Measurements from ENCODE around the gene BEST3.
"Not testable (repeated sequence)": the region's sequence is repeated elsewhere in the genome, so short reads cannot be mapped to it uniquely, and the experiment has no call there.

The BEST3 gene

DNA sequence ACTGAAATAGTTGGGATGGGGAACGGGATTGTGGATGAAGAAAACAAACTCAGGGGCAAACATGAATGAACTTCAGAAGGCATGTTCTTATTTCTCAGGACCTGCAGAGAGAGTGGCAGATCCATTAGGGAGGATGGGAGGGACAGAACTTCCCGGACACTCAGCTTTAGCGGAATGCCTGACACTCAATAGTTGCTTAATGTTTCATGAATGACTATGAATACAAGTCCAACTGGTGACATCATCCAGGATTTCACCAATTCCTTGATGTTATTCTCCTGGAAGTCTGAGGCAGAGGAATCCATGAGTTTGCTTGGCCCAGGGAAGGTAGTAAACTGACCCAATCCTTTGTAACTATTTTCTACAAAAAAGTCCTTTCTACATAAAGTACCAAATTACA is 50.6 kb downstream of the BEST3 start:
- no peak for DNase-seq (ENCODE audit: low read depth)

DNA sequence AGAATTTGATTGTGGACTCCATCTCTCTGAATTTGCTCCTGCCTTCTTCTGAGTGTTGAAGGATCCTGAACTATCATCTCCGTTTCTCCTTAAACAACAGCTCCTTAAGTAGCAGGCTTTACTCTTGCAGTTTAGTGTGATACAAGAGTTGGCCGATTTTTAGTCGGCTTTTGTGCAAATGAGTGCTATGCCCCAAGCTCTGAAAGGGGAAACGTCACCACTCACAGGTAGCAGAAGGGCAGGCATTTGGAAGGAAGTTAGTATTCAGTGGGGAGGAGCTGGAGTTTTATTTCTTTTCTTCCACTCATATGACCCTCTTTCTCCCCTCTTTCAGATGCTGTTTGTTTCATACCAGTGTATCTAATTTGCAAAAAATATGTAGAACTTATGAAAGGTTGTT is 51.9 kb downstream of the BEST3 start:
- no peak for DNase-seq (ENCODE audit: low read depth)

DNA sequence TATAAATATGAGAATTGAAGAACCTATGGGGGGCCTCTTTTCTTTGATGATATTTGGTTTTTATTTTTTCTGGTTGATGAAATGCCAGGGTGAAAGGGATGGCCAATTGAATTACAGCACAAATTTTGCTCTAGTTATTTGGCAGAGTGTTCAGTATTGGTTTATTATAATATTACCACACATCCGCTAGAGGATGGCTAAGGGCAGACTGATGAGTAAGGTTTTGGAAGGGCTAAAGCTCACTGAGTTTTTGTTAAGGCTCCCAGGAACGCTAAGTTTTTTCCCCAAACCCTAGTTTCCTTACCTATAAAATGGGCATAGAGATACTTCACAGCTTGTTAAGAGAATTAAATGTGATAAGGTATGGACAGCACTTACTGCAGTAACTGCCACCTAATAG is 54.1 kb downstream of the BEST3 start:
- DNase-seq (ENCODE audit: low read depth), result no peak

DNA sequence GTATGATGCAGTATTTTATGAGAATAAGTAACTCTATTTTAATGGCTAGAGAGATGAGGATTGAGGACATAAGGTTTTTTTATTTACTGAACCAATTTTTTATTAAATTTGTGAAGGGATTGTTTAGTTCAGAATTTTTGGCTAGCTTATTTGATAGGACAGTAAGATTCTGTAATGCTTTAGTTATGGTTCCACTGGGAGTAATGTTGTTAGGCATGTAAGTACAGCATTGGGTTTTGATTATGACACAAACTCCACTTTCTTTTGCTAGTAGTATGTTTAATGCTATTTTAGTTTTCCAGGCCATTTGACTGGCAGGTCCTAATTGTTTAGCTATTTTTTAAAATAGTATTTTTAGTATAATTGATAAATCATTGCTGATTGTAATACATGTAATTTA is 54.6 kb downstream of the BEST3 start:
- DNase-seq (ENCODE audit: low read depth), result no peak

DNA sequence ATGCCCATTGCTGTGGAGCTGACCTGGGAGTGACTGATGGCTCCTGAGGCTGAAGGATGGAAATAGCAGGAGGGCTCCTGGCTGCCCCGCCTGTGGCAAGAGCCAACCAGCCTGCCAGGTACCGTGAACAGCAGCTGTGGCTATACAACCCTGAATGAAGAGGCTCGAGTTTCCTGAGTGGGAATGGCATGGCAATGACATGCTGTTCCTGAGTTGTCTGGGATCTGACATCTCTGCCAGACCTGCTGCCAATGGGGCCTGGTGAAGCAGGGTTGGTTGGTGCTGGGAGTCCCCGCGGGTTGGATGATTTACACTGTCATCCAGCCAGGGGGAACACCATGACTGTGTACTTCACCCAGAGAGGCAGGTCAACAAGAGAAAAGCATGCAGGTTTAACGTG is 56.6 kb downstream of the BEST3 start:
- no peak for DNase-seq (ENCODE audit: low read depth)

DNA sequence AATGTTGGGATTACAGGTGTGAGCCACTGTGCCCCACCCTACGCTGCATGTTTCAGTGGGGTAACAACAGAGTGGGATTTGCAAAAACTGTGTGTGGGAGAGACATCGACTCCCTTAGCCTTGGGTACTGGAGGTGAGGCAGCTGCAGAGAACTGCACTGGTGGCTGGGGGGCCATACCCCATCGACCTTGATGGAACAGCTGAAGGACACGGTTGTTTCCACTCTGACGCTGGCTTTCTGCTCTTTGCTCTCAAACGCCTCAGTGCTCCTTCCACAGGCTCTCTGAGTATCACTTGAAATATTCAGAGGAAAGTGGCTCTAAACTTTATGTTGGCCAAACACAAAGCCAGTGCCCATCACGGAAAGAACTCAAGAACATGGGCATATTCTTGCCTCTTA is 57.6 kb downstream of the BEST3 start:
- no peak for DNase-seq (ENCODE audit: low read depth)

DNA sequence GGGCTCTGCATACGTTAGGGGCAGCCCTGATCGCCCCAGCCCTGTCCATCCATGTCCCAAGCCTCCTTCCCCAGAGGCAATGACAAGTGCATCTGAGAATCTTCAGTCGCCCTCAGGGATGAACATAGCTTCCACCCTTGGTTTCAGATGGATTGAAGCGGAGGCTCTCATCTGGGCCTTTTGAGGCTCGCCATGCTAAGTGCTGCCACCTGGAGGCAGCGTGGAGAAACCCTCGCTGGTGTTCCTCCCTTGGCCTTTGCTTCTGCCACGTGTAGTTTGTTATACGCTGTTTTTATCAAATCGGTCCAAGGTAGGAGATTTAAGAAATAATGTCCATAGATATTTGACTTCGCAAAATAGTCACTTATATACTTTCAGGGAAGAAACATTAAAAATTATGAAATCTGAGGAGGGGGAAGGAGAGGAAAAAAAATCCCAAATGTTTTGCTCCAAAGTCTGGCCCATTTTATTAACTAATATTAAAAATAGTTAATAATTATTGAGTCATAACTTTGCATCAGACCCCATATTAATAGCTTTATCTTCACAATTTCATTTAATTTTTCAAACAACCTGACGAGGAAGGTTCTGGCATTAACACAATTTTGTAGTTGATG is 59.6 kb downstream of the BEST3 start:
- peak; percentile 26 for DNase-seq (ENCODE audit: low read depth)

DNA sequence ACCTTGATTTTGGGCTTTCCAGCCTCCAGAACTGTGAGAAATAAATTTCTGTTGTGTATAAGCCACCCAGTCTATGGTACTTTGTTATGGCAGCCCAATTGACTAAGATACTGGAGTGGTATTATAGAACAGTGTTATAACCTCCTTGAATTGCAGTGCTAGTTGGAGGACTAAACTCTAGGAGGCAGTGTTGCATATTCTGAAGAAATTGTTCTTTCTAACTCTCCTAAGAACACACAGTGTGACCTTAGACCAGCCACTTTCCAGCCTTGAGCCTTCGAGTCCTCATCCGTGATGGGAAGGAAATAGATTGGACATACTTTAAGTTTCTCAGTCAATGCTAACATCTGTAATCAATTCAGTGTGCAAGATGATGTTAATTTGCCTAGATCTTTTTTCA is 66.0 kb downstream of the BEST3 start:
- no peak for DNase-seq (ENCODE audit: low read depth)

DNA sequence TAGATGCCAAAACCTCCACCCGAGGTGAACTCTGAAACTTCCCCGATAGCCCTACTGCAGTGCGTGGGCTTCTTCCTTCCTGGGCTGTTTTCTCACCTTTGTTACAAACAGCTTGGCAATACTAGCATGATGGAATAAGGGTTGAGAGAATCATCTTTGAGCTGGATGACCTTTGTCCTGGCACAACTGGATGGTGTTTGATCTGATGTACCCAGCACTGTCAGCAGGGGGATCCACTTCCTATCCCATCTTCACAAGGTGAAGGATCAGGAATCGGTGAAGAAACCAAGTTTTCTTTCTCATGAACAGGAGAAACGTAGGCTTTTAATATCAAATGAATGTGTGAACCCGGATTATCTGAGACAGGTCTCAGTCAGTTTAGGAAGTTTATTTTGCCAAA is 68.9 kb downstream of the BEST3 start:
- DNase-seq (ENCODE audit: low read depth), result no peak

DNA sequence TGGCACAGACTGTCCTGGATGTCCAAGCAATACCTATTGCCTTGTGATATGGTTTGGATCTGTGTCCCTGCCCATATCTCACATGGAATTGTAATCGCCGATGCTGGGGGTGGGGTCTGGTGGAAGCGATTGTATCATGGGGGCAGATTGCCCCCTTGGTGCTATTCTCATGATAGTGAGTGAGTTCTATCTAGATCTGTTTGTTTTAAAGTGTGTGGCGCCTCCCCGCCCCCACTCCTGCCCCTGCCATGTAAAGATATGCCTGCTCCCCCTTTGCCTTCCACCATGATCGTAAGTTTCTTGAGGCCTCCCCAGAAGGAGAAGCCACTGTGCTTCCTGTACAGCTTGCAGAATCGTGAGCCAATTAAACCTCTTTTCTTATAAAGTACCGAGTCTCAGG is 71.6 kb downstream of the BEST3 start:
- DNase-seq (ENCODE audit: low read depth), result no peak

DNA sequence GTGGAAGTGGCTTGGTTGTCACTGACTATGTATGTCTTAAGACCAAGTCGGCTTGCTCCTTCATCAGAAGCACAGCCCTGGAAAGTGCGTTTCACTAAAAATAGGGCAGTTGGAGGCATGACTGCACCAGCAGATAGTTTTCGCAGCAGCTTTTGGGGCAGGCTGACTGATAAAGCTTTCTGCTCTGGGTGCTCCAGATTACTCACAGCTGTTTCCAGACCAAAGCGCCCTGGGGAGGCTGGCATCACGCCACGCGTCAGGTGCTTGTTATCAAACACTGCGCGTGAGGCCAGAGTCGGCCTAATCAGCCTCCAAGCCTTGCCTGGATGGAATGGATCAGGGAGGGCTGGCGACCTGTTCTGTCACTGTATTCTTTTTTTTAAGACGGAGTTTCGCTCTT is 75.1 kb downstream of the BEST3 start:
- DNase-seq (ENCODE audit: low read depth), result no peak

DNA sequence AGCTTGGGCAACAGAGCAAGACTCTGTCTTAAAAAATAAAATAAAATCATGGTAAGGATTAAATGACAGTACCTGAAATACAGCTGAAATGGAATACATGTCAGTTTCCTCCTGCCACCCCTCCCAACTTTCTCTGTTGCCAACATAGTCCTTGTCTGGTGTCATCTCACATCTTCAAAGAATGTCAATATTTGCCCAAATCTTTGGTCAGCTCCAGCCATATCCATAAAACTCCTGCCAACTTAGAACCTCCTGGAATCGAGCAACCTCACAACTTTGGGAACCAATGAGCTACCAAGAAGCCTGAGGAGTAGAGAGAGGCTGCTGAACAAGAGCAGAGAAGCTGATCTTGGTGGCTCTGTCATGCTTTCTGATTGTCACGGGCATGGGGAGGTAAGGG is 77.6 kb downstream of the BEST3 start:
- DNase-seq (ENCODE audit: low read depth), result no peak

DNA sequence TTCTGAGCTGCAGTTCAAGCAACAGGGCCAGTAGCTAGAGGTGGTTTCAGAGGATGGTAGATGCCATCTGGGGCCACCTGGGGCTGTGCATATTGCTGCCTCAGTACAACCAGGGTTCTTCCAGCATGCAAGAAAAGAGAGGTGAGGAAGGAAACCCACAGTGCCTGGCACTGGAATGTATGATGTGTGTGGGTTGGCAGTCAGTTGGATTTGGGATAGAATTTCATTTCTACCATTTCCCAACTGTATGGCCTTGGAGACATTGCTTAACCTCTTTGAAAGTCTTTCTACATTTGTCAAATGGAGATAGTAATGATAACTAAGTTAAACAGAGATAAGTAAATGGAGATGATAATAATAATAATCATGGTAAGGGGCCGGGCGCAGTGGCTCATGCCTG is 78.2 kb downstream of the BEST3 start:
- no peak for DNase-seq (ENCODE audit: low read depth)

DNA sequence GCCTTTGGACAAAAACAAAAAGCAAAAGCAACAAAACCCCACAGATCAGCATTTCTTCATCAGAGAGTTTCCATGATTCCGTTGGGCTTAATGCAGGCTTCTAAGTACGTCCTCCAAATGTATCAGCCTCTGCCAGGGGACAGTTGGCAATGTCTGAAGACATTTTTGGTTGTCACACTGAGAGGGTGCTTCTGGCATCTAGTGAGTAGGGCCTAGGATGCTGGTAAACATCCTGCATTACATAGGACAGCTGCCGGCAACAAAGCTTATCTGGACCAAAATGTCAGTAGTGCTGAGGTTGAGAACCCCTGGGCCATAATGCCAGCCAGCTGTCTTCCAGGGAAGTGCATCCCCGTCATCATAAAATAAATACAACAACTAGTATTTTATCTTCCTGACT is 79.0 kb downstream of the BEST3 start:
- no peak for DNase-seq (ENCODE audit: low read depth)

DNA sequence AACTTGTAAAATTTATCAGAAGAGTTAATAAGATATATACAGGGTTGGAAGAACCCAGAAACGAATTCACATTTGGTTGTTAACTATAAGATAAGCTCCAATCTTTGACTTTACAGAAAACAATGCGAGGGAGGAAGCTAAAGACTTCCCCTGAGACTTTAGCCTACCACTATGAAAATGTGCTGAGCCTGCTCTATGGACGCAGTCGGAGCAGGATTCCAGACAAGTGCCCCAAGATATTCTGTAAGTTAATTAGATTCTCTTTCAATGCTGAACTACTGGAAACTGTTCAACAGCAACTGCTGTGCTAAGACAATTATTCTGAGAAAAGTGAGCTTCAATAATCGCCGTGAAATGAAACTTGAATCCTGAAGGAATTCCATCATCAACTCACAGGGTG is 80.1 kb downstream of the BEST3 start:
- DNase-seq (ENCODE audit: low read depth), result no peak

DNA sequence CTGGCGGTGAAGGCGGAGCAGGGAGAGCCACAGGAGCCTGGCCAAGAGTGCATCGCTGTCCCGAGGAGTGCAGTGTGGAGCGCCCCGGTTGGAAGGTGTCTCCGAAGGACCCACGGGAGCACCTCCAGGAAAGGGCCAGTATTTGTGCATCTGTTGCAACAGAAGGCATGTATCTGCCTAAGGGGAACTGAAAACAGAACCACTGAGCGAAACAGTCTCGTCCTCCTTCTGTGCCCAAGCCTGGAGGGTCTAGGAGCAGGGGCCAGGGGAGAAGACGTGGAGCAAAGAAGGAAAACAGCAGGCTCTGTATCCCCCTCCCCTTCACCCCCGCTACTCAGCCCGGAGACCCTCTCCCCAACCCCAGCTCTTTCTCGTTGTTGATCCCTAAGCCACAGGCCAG is 83.1 kb downstream of the BEST3 start:
- no peak for DNase-seq (ENCODE audit: low read depth)

DNA sequence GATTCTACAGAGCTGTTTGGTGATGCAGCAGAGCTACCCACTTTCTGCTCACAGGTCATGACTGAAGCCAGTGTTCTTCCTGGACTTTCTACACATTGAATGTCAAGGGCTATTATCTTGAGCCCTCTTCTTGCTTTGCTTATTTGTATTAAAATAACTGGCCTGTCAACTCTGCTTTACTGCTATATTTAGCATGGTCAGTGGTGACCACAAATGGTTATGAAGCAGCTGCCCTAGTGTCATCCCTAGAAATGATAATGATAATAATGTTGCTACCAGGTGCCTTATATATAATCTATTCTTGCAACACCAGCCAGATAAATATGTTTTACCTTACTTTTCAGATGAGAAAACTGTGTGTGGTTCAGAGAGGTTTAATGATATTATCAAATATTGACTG is 85.8 kb downstream of the BEST3 start:
- no peak for DNase-seq (ENCODE audit: low read depth)

DNA sequence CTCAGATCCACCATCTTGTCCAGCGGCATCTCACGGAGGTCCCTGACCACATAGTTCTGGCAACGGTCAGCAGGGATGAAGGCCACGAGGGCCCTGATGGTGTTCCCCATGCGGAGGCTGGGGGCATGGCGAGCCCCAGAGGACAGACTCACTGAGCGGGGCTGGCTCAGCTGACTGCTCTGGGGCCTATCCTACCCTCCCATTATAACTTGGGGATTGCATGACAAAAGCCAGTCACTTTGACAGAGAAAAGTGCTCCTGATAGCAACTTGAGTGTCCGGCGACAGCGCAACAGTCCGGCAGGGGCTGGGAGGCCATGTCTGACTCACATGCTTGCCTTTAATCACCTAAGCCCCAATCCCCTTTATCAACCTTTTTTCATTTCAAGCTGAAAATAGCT is 88.4 kb downstream of the BEST3 start, which contains the start of gene LRRC10:
LRRC10 (minus strand) TSS at position 179 of the 400 bp plus-strand sequence; CDS start at position 110, 69 bp downstream.
- DNase-seq (ENCODE audit: low read depth), result no peak

DNA sequence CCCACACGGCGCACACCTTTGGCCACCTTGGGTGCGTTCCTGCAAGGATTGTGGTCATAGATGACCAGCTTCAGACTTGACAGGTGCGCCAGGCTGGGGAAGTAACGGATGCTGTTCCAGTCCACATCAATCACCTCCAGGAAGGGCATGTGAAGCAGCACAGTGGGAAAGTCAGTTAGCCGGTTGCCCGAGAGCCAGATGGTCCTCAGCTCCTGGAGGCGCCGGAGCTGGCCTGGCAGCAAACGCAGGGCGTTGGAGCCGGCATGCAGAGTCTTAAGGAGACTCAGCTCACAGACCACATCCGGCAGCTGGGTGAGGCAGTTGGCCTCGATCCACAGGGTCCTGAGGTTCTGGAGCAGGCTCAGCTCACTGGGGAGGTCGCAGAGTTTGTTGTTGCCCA is 89.0 kb downstream of the BEST3 start:
- DNase-seq (ENCODE audit: low read depth), result no peak

DNA sequence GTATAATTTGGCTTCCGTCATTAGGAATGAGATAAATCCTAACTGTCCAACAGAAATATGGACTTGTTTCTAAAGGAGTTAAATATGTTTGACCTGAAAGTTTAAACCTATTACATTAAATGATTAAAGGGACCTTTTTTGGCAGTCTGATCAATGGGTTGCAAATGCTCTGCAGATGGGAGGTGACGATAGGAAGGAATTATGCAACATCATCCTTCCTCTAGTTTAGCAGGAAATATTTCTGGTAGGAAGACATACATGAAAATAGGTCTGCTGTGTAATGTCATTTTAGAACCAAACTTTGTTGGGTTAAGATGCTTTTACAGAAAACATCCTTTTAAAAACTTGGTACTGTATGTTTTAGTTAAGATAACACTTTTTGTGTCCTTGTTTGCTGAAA is 91.0 kb downstream of the BEST3 start:
- no peak for DNase-seq (ENCODE audit: low read depth)

DNA sequence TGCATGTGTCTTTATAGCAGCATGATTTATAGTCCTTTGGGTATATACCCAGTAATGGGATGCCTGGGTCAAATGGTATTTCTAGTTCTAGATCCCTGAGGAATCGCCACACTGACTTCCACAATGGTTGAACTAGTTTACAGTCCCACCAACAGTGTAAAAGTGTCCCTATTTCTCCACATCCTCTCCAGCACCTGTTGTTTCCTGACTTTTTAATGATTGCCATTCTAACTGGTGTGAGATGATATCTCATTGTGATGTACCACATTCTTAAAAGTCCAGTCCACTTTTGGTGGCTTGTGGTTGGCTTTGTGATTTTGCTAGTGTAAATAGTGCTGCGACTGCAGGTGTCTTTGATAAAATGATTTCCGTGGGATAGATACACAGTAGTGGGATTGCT is 94.8 kb downstream of the BEST3 start:
- DNase-seq (ENCODE audit: low read depth), result not testable (repeated sequence)

Measured in activated T-helper 1 cell treated with Interleukin-2 at 50 U/mL for 16 hours (primary cell).